ENCODE data around the gene SNF8. TPM values are rescaled to one million over a fixed set of nuclear protein-coding genes. Genes with fewer than 3 reads are reported as not detected.

SNF8 gene
- total and polyA plus RNA-seq, 9 of the 15 experiments (the other 6 are each of a cell fraction or from before 2014, with no cell fraction given): 6.9 to 149 (median 117) TPM

- no peak for TF ChIP-seq BCOR (IDR thresholded peaks at IDR 0.05)
- TF ChIP-seq BRD4 (IDR thresholded peaks at IDR 0.05): no peak
- no peak for TF ChIP-seq ZNF184 (CRISPR knock-in tag; IDR thresholded peaks at IDR 0.05)
- TF ChIP-seq LEF1 (IDR thresholded peaks at IDR 0.05): 0 out of 2 replicates have a peak, but pooled peaks have one; percentile 17
- TF ChIP-seq, protein P1, sequence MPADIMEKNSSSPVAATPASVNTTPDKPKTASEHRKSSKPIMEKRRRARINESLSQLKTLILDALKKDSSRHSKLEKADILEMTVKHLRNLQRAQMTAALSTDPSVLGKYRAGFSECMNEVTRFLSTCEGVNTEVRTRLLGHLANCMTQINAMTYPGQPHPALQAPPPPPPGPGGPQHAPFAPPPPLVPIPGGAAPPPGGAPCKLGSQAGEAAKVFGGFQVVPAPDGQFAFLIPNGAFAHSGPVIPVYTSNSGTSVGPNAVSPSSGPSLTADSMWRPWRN (IDR thresholded peaks at IDR 0.05; ENCODE audit: low read depth): no peak
- TF ChIP-seq SMC3 (conservative IDR thresholded peaks at IDR 0.05; ENCODE audit: insufficient read depth, low read depth, low read length): no peak
- no peak for TF ChIP-seq MAFF (IDR thresholded peaks at IDR 0.05; ENCODE audit: low read length)
- TF ChIP-seq, protein P2, sequence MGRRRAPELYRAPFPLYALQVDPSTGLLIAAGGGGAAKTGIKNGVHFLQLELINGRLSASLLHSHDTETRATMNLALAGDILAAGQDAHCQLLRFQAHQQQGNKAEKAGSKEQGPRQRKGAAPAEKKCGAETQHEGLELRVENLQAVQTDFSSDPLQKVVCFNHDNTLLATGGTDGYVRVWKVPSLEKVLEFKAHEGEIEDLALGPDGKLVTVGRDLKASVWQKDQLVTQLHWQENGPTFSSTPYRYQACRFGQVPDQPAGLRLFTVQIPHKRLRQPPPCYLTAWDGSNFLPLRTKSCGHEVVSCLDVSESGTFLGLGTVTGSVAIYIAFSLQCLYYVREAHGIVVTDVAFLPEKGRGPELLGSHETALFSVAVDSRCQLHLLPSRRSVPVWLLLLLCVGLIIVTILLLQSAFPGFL (CRISPR knock-in tag; IDR thresholded peaks at IDR 0.05): no peak
- no peak for TF ChIP-seq HMG20A (CRISPR knock-in tag; conservative IDR thresholded peaks at IDR 0.05)
- TF ChIP-seq MEF2A (IDR thresholded peaks at IDR 0.05; ENCODE audit: control insufficient read depth, low read depth, low read length): no peak
- no peak for TF ChIP-seq PHF20 (IDR thresholded peaks at IDR 0.05; ENCODE audit: partially characterized antibody)
- no peak for TF ChIP-seq MNT (conservative IDR thresholded peaks at IDR 0.05)
- TF ChIP-seq, protein P3, sequence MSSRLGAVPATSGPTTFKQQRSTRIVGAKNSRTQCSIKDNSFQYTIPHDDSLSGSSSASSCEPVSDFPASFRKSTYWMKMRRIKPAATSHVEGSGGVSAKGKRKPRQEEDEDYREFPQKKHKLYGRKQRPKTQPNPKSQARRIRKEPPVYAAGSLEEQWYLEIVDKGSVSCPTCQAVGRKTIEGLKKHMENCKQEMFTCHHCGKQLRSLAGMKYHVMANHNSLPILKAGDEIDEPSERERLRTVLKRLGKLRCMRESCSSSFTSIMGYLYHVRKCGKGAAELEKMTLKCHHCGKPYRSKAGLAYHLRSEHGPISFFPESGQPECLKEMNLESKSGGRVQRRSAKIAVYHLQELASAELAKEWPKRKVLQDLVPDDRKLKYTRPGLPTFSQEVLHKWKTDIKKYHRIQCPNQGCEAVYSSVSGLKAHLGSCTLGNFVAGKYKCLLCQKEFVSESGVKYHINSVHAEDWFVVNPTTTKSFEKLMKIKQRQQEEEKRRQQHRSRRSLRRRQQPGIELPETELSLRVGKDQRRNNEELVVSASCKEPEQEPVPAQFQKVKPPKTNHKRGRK (tag; IDR thresholded peaks at IDR 0.05): peak; percentile 88
- peak; percentile 58 for TF ChIP-seq POLR2B (IDR thresholded peaks at IDR 0.05; ENCODE audit: low read depth, partially characterized antibody)
- TF ChIP-seq, protein P4, sequence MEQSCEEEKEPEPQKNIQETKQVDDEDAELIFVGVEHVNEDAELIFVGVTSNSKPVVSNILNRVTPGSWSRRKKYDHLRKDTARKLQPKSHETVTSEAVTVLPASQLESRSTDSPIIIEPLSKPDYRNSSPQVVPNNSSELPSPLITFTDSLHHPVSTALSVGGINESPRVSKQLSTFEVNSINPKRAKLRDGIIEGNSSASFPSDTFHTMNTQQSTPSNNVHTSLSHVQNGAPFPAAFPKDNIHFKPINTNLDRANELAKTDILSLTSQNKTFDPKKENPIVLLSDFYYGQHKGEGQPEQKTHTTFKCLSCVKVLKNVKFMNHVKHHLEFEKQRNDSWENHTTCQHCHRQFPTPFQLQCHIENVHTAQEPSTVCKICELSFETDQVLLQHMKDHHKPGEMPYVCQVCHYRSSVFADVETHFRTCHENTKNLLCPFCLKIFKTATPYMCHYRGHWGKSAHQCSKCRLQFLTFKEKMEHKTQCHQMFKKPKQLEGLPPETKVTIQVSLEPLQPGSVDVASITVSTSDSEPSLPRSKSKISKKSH (CRISPR knock-in tag; IDR thresholded peaks at IDR 0.05): no peak
- TF ChIP-seq ZBTB12 (CRISPR knock-in tag; IDR thresholded peaks at IDR 0.05): no peak
- 0 out of 2 replicates have a peak, but pooled peaks have one; percentile 36 for TF ChIP-seq NCOA1 (IDR thresholded peaks at IDR 0.05; ENCODE audit: low read depth)
- TF ChIP-seq KLF6 (CRISPR knock-in tag; IDR thresholded peaks at IDR 0.05; ENCODE audit: borderline replicate concordance): no peak
- TF ChIP-seq ZBTB5 (IDR thresholded peaks at IDR 0.05): peak; percentile 36; the same call in 1 of the 2 replicates
- TF ChIP-seq CBX5 (IDR thresholded peaks at IDR 0.05; ENCODE audit: borderline replicate concordance, low read depth): no peak
These were observed 46.3 kb upstream of the SNF8 start (continued) for GRCh38 chr17:48990882-48991357.
